ENCODE results near the gene BAIAP2L2. TPM values are rescaled to one million over a fixed set of nuclear protein-coding genes. Genes with fewer than 3 reads are reported as not detected.

BAIAP2L2 gene
- total RNA-seq, 2 donors from 2014 or later: 0.66 to 4.4 TPM

DNA sequence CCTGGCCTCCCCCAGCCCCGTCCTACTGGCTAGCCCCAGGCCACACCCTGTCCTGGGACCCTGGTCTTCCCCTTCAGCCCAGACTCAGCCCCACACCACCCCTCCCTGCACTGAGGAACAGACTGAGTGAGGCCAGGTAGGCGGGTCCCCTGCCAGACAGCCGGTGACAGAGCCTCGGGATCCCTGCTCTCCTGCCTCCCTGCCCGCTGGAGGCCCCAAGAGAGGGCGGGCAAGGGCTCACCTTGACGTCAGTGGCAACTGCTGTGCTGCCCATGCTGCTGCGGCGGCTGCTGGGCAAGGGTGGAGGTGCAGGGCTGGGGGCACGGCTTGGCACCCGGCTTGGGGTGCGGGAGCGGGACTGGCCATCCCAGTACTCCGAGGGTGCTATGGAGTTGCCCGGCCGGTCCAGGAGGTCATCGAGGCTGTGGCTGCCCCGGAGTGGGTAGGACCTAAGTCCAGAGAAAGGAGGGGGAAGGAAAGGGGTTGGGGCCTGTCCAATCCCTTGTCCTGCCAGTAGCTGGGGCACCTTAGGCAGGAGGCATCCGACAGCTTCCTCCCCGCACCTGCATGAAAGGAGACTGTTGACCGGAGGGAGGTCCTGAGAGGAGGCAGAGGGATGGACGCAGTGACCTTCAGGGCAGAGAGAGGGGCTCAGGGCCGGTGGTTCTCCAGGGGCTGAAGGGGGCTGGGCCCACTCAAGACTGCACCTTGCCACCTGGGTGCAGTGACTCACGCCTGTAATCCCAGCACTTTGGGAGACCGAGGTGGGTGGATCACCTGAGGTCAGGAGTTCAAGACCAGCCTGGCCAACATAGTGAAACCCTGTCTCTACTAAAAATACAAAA is 24.3 kb downstream of the BAIAP2L2 start:
- DNase-seq (no peak), ATAC-seq (no peak)
- Histone ChIP-seq H3K27ac (no peak overlapping the region), H3K36me3 (replicated peaks in 1 of 2; ENCODE audit: insufficient read depth in 1 of 2, low read depth in 2 of 2) (no peaks in the 10 kb centered on the region), H3K9me3 (no peaks in the 10 kb centered on the region), H3K27me3 (peaks cover 0 to 14% of the 10 kb centered on the region in 2 donors), H3K4me3 (no peak overlapping the region), H3K4me1 (peaks cover 15% of the 10 kb centered on the region)
- no peak for TF ChIP-seq POLR2A (IDR thresholded peaks at IDR 0.05)
- TF ChIP-seq, protein P1, sequence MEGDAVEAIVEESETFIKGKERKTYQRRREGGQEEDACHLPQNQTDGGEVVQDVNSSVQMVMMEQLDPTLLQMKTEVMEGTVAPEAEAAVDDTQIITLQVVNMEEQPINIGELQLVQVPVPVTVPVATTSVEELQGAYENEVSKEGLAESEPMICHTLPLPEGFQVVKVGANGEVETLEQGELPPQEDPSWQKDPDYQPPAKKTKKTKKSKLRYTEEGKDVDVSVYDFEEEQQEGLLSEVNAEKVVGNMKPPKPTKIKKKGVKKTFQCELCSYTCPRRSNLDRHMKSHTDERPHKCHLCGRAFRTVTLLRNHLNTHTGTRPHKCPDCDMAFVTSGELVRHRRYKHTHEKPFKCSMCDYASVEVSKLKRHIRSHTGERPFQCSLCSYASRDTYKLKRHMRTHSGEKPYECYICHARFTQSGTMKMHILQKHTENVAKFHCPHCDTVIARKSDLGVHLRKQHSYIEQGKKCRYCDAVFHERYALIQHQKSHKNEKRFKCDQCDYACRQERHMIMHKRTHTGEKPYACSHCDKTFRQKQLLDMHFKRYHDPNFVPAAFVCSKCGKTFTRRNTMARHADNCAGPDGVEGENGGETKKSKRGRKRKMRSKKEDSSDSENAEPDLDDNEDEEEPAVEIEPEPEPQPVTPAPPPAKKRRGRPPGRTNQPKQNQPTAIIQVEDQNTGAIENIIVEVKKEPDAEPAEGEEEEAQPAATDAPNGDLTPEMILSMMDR (IDR thresholded peaks at IDR 0.05): no peak
- intact Hi-C loops (cut with DNase I): no loop called here
- WGBS, 2 donors: 86 to 98% methylated on average over 5 to 23 of the region's 25 CpGs

DNA sequence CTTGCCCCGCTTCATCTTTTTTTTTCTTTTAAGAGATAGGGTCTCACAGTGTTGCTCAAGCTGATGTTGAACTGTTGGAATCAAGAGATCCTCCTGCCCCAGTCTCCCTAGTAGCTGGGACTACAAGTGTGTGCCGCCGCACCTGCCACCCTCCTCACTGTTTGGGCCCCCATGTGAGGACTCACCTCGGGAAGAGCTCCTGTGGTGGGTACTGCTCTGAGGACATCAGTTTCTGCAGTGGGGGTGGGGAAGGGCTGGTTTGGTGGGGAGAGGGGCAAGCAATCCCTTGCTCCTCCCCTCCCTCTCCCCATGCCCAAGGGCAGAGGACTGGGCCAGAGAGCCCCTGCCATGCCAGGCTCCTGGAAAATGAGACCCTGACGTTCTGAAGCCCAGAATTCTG is 25.0 kb downstream of the BAIAP2L2 start:
- 79 to 88% methylated on average over 4 to 5 of the region's 5 CpGs for WGBS, 2 donors

DNA sequence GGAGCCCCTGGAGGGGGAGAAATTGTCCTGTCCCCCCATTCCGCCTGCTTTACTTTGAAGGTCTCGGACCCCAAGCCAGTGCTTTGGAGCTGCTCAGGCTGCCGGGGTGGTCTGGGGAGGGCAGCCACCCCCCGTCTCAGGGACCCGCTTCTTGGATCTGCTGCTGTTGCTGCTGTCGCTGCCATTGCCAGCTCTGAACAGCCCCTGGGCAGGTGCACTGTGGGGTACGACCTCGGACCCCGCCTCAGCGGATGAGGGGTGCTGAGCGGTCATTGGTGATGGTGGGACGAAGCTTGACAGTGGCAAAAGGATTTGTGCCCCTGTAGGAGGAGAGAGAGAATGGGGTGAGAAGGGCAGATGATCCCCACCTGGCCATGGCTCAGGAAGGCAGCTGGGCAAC is 25.4 kb downstream of the BAIAP2L2 start:
- H3K4me3 ChIP-seq: no peak overlapping the region
- no peaks in the 10 kb centered on the region for H3K9me3 ChIP-seq
- intact Hi-C loops (cut with DNase I): no loop called here
- DNase-seq (no peak), ATAC-seq (no peak)
- no peaks in the 10 kb centered on the region for H3K36me3 ChIP-seq (replicated peaks in 1 of 2; ENCODE audit: insufficient read depth in 1 of 2, low read depth in 2 of 2)
- peaks cover 0 to 14% of the 10 kb centered on the region in 2 donors for H3K27me3 ChIP-seq
- 89 to 95% methylated on average over 7 to 12 of the region's 12 CpGs for WGBS, 2 donors
- H3K4me1 ChIP-seq: peaks cover 23% of the 10 kb centered on the region
- no peak for TF ChIP-seq POLR2A (IDR thresholded peaks at IDR 0.05)
- TF ChIP-seq, protein P1 (IDR thresholded peaks at IDR 0.05): no peak
- H3K27ac ChIP-seq: no peak overlapping the region

More for the DNA sequence above, 25.0 kb downstream of the BAIAP2L2 start:
- Histone ChIP-seq H3K9me3 (no peaks in the 10 kb centered on the region), H3K36me3 (replicated peaks in 1 of 2; ENCODE audit: insufficient read depth in 1 of 2, low read depth in 2 of 2) (no peaks in the 10 kb centered on the region), H3K27ac (no peak overlapping the region), H3K27me3 (peaks cover 0 to 14% of the 10 kb centered on the region in 2 donors), H3K4me3 (no peak overlapping the region), H3K4me1 (peaks cover 22% of the 10 kb centered on the region)
- no peak for TF ChIP-seq POLR2A (IDR thresholded peaks at IDR 0.05)
- TF ChIP-seq, protein P1 (IDR thresholded peaks at IDR 0.05): no peak
- intact Hi-C loops (cut with DNase I): no loop called here
- ATAC-seq: no peak
- no peak for DNase-seq

DNA sequence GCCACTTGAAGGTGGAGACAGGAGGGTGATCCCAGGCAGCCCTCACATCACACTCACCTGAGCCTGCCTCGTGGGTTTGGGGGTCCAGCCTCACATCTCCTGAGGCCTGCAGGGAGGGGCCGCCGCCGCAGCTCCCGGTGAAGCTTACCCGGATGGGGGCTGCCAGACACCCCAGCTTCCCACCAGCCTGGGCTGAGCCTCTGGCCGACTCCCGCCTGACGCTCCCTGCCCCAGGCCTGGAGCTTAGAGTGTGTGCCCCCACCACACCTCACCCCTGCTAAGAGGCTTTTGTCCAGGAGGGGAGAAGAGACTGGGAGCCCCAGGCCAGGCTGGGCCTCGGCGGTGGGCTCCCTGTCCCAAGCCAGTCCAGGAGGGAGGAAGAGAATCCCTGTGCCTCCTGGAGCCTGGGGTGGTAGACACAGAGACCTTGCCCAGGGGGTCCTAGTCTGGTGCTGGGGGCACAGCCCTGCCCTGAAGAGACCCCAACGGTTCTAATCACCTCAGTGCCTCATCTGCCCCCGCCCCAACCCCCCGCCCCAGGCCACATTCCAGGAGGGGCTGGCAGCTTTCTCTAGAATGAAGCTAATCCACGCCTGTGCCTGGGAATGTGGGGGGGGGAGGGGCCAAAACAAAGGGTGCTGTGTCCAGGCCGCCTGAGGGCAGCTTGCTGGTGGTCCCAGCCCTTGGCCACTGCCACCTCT is 26.4 kb downstream of the BAIAP2L2 start, which contains the start of gene SLC16A8:
SLC16A8 (minus strand) TSS at position 254 of the 701 bp plus-strand sequence. CDS start 1,311 bp downstream, outside the sequence.
- no peak within 1 kb of the TSS for H3K27ac ChIP-seq
- DNase-seq: no peak
- intact Hi-C loops (cut with DNase I): no loop called here
- no peak for ATAC-seq
- peaks cover 23% of the 10 kb centered on the region for H3K4me1 ChIP-seq
- no peak within 1 kb of the TSS for H3K4me3 ChIP-seq
- 50 to 78% methylated on average over 1 to 14 of the region's 16 CpGs for WGBS, 2 donors
- no peaks in the 10 kb centered on the region for H3K9me3 ChIP-seq
- H3K27me3 ChIP-seq: peaks cover 0 to 14% of the 10 kb centered on the region in 2 donors
- no peaks in the 10 kb centered on the region for H3K36me3 ChIP-seq (replicated peaks in 1 of 2; ENCODE audit: insufficient read depth in 1 of 2, low read depth in 2 of 2)
- TF ChIP-seq, protein P1 (IDR thresholded peaks at IDR 0.05): no peak
- TF ChIP-seq POLR2A (IDR thresholded peaks at IDR 0.05): no peak

All from body of pancreas (tissue), 4 donors.